ENCODE data around the gene DEUP1. TPM values are rescaled to one million over a fixed set of nuclear protein-coding genes. Genes with fewer than 3 reads are reported as not detected.
"Not testable (repeated sequence)": the region's sequence is repeated elsewhere in the genome, so short reads cannot be mapped to it uniquely, and the experiment has no call there.

Gene DEUP1
- total and polyA plus RNA-seq, 4 experiments from 2014 or later = not detected

GRCh38 chr11:93291898-93292297 is 38.6 kb upstream of the DEUP1 start:
- Mint-ChIP-seq H3K4me3 (no peak overlapping the region), H3K4me1 (no peaks in the 10 kb centered on the region), H3K27me3 (peaks cover 3 to 4% of the 10 kb centered on the region in 2 donors), H3K27ac (no peak overlapping the region), H3K9me3 (no peaks in the 10 kb centered on the region), H3K36me3 (no peaks in the 10 kb centered on the region)
- H3K4me3 ChIP-seq (ENCODE audit: low read length in 2 of 2) = no peak overlapping the region
- H3K27me3 ChIP-seq (ENCODE audit: insufficient read depth, low read length) = no peaks in the 10 kb centered on the region
- H3K4me1 ChIP-seq (ENCODE audit: insufficient read depth, low read length) = no peaks in the 10 kb centered on the region
- POLR2A ChIA-PET (ENCODE audit: partially characterized antibody) = no interaction called here
- no peaks in the 10 kb centered on the region for H3K9me3 ChIP-seq (ENCODE audit: control insufficient read depth in 1 of 2, low read length in 2 of 2)
- CTCF ChIA-PET (ENCODE audit: partially characterized antibody) = no interaction called here
- no peak for DNase-seq
- H3K27ac ChIP-seq (ENCODE audit: low read depth, low read length) = no peak overlapping the region
- no peaks in the 10 kb centered on the region for H3K36me3 ChIP-seq (ENCODE audit: insufficient read depth, low read length)
- intact Hi-C loops (cut with micrococcal nuclease) = no loop called here

GRCh38 chr11:93295921-93296575 is 34.5 kb upstream of the DEUP1 start:
- intact Hi-C loops (cut with micrococcal nuclease) = no loop called here
- ChIA-PET POLR2A (ENCODE audit: partially characterized antibody) (no interaction called here), CTCF (ENCODE audit: partially characterized antibody) (no interaction called here)
- no peak overlapping the region for H3K27ac ChIP-seq (ENCODE audit: low read depth, low read length)
- H3K9me3 Mint-ChIP-seq = peaks cover 0 to 2% (median 0%) of the 10 kb centered on the region in 8 donors
- H3K4me3 ChIP-seq (ENCODE audit: low read length in 2 of 2) = no peak overlapping the region
- no peaks in the 10 kb centered on the region for H3K36me3 Mint-ChIP-seq
- H3K4me1 ChIP-seq (ENCODE audit: insufficient read depth, low read length) = no peaks in the 10 kb centered on the region
- H3K36me3 ChIP-seq (ENCODE audit: insufficient read depth, low read length) = no peaks in the 10 kb centered on the region
- no peaks in the 10 kb centered on the region for H3K4me1 Mint-ChIP-seq
- H3K27me3 ChIP-seq (ENCODE audit: insufficient read depth, low read length) = no peaks in the 10 kb centered on the region
- no peak for DNase-seq
- H3K4me3 Mint-ChIP-seq = no peak overlapping the region
- peaks cover 4 to 5% of the 10 kb centered on the region in 2 donors for H3K27me3 Mint-ChIP-seq
- H3K27ac Mint-ChIP-seq = no peak overlapping the region
- no peaks in the 10 kb centered on the region for H3K9me3 ChIP-seq (ENCODE audit: control insufficient read depth in 1 of 2, low read length in 2 of 2)

DNA sequence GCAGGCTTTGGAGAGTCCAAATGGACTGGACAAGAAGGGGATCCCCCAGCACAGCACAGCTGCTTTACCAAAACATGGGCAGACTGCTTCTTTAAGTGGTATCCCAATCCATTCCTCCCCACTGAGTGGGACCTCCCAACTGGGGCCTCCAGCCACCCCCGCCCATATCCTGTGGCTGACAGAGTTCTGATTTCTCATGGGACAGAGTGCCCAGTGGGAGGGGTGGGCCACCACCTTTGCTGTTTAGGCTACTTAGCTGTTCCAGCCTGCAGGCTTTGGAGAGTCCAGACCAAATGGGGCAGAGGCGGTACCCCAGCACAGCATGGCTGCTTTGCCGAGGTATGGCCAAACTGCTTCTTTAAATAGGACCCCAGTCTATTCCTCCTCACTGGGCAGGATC is 26.9 kb upstream of the DEUP1 start:
- H3K36me3 Mint-ChIP-seq = no peaks in the 10 kb centered on the region
- Histone ChIP-seq H3K27ac (ENCODE audit: low read depth, low read length) (no peak overlapping the region), H3K4me1 (ENCODE audit: insufficient read depth, low read length) (no peaks in the 10 kb centered on the region), H3K9me3 (ENCODE audit: control insufficient read depth in 1 of 2, low read length in 2 of 2) (no peaks in the 10 kb centered on the region), H3K27me3 (ENCODE audit: insufficient read depth, low read length) (no peaks in the 10 kb centered on the region), H3K36me3 (ENCODE audit: insufficient read depth, low read length) (no peaks in the 10 kb centered on the region), H3K4me3 (ENCODE audit: low read length in 2 of 2) (no peak overlapping the region)
- no peaks in the 10 kb centered on the region for H3K4me1 Mint-ChIP-seq
- H3K9me3 Mint-ChIP-seq = peaks cover 0 to 9% (median 5%) of the 10 kb centered on the region in 8 donors
- no peak for DNase-seq
- intact Hi-C loops (cut with micrococcal nuclease) = no loop called here
- no peak overlapping the region for H3K27ac Mint-ChIP-seq
- ChIA-PET CTCF (ENCODE audit: partially characterized antibody) (no interaction called here), POLR2A (ENCODE audit: partially characterized antibody) (no interaction called here)
- no peak overlapping the region for H3K4me3 Mint-ChIP-seq
- H3K27me3 Mint-ChIP-seq = peaks cover 2 to 9% of the 10 kb centered on the region in 2 donors

DNA sequence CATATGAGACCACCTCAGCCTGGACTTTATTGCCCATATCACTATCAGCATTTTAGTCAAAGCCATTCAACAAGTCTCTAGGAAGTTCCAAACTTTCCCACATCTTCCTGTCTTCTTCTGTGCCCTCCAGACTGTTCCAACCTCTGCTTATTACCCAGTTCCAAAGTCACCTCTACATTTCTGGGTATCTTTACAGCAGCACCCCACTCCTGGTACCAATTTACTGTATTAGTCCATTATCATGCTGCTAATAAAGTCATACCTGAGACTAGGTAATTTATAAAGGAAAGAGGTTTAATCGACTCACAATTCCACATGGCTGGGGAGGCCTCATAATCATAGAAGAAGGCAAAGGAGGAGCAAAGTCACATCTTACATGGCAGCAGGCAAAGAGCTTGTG is 16.1 kb upstream of the DEUP1 start:
- POLR2A ChIA-PET (ENCODE audit: partially characterized antibody); H3K36me3 Mint-ChIP-seq; H3K4me1 Mint-ChIP-seq; H3K4me1 ChIP-seq (ENCODE audit: insufficient read depth, low read length); H3K27me3 ChIP-seq (ENCODE audit: insufficient read depth, low read length); H3K4me3 ChIP-seq (ENCODE audit: low read length in 2 of 2); DNase-seq; H3K4me3 Mint-ChIP-seq; intact Hi-C loops (cut with micrococcal nuclease); H3K36me3 ChIP-seq (ENCODE audit: insufficient read depth, low read length); H3K27me3 Mint-ChIP-seq; CTCF ChIA-PET (ENCODE audit: partially characterized antibody); H3K9me3 ChIP-seq (ENCODE audit: control insufficient read depth in 1 of 2, low read length in 2 of 2); H3K27ac ChIP-seq (ENCODE audit: low read depth, low read length); H3K27ac Mint-ChIP-seq: not testable (repeated sequence)
- peaks cover 2 to 57% (median 39%) of the 10 kb centered on the region in 8 donors for H3K9me3 Mint-ChIP-seq

- Histone ChIP-seq H3K27me3 (ENCODE audit: insufficient read depth, low read length) (no peaks in the 10 kb centered on the region), H3K27ac (ENCODE audit: low read depth, low read length) (no peak overlapping the region), H3K4me1 (ENCODE audit: insufficient read depth, low read length) (no peaks in the 10 kb centered on the region), H3K9me3 (ENCODE audit: control insufficient read depth in 1 of 2, low read length in 2 of 2) (peaks cover 0 to 2% of the 10 kb centered on the region in 2 donors), H3K36me3 (ENCODE audit: insufficient read depth, low read length) (no peaks in the 10 kb centered on the region), H3K4me3 (ENCODE audit: low read length in 2 of 2) (no peak overlapping the region)
- Mint-ChIP-seq H3K27me3 (peaks cover 5 to 7% of the 10 kb centered on the region in 2 donors), H3K4me3 (no peak overlapping the region), H3K27ac (no peak overlapping the region), H3K36me3 (no peaks in the 10 kb centered on the region), H3K9me3 (peaks cover 0 to 37% (median 28%) of the 10 kb centered on the region in 8 donors), H3K4me1 (no peaks in the 10 kb centered on the region)
- intact Hi-C loops (cut with micrococcal nuclease) = no loop called here
- ChIA-PET POLR2A (ENCODE audit: partially characterized antibody) (no interaction called here), CTCF (ENCODE audit: partially characterized antibody) (no interaction called here)
- no peak for DNase-seq
These were observed 11.2 kb upstream of the DEUP1 start for GRCh38 chr11:93319224-93319839.

GRCh38 chr11:93320230-93320629 is 10.3 kb upstream of the DEUP1 start:
- Histone ChIP-seq H3K4me3 (ENCODE audit: low read length in 2 of 2) (no peak overlapping the region), H3K36me3 (ENCODE audit: insufficient read depth, low read length) (no peaks in the 10 kb centered on the region), H3K4me1 (ENCODE audit: insufficient read depth, low read length) (no peaks in the 10 kb centered on the region), H3K27me3 (ENCODE audit: insufficient read depth, low read length) (no peaks in the 10 kb centered on the region), H3K9me3 (ENCODE audit: control insufficient read depth in 1 of 2, low read length in 2 of 2) (peaks cover 0 to under 1% of the 10 kb centered on the region in 2 donors), H3K27ac (ENCODE audit: low read depth, low read length) (no peak overlapping the region)
- Mint-ChIP-seq H3K27me3 (peaks cover 5 to 7% of the 10 kb centered on the region in 2 donors), H3K27ac (no peak overlapping the region), H3K4me1 (no peaks in the 10 kb centered on the region), H3K9me3 (peaks cover 0 to 28% (median 21%) of the 10 kb centered on the region in 8 donors), H3K4me3 (no peak overlapping the region), H3K36me3 (no peaks in the 10 kb centered on the region)
- intact Hi-C loops (cut with micrococcal nuclease) = no loop called here
- POLR2A ChIA-PET (ENCODE audit: partially characterized antibody) = no interaction called here
- CTCF ChIA-PET (ENCODE audit: partially characterized antibody) = no interaction called here
- DNase-seq = no peak

DNA sequence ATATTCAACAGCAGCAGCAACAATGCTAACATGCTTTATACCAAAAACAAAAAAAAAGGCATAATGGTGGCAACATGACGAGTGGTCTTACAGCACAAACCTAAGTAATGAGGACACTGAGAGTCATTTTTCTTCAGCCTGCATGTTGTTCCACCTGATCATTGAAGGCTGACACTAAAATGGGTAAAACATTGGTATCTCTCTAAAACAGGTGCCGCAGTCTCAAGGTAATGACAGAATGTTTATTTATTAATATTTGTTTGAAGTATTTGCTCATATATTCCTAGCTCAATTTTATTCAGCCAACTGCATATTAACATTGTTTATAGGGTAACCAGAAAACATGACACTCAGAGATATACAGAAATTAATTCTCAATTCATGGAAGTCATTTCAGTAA is 8.3 kb upstream of the DEUP1 start:
- Histone ChIP-seq H3K4me3 (ENCODE audit: low read length in 2 of 2) (no peak overlapping the region), H3K27me3 (ENCODE audit: insufficient read depth, low read length) (no peaks in the 10 kb centered on the region), H3K27ac (ENCODE audit: low read depth, low read length) (no peak overlapping the region), H3K9me3 (ENCODE audit: control insufficient read depth in 1 of 2, low read length in 2 of 2) (no peaks in the 10 kb centered on the region), H3K4me1 (ENCODE audit: insufficient read depth, low read length) (no peaks in the 10 kb centered on the region), H3K36me3 (ENCODE audit: insufficient read depth, low read length) (no peaks in the 10 kb centered on the region)
- CTCF ChIA-PET (ENCODE audit: partially characterized antibody) = no interaction called here
- POLR2A ChIA-PET (ENCODE audit: partially characterized antibody) = no interaction called here
- Mint-ChIP-seq H3K27ac (no peak overlapping the region), H3K36me3 (no peaks in the 10 kb centered on the region), H3K4me3 (no peak overlapping the region), H3K9me3 (peaks cover 0 to 17% (median 9%) of the 10 kb centered on the region in 8 donors), H3K4me1 (no peaks in the 10 kb centered on the region), H3K27me3 (peaks cover 3 to 5% of the 10 kb centered on the region in 2 donors)
- intact Hi-C loops (cut with micrococcal nuclease) = no loop called here
- no peak for DNase-seq
